ENCODE data around the gene EGLN1. TPM values are rescaled to one million over a fixed set of nuclear protein-coding genes. Genes with fewer than 3 reads are reported as not detected.

The EGLN1 gene
- total and polyA plus RNA-seq, 2 of the 8 experiments (the other 6 are each of a cell fraction or from before 2014, with no cell fraction given) = 4.0 to 6.4 TPM

DNA sequence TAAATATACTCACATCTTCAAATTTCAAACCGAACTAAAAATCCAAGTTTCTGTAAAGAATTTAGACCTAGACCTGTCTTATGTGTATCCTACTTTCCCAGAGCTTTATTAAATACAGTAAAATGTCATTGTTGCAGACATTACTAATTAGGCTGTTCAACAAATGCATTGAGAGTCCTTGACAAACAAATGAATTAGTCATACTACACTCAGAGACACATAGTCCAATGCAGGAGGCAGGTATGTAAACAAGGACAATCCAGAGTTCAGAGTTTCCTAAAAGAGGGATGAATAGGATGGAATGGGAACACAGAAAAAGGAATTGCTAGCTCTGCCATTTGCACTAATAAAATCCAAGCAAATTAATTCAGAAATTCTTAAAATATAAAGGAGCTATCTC is 1.6 kb upstream of the EGLN1 start (continued):
- TF ChIP-seq, protein P1, sequence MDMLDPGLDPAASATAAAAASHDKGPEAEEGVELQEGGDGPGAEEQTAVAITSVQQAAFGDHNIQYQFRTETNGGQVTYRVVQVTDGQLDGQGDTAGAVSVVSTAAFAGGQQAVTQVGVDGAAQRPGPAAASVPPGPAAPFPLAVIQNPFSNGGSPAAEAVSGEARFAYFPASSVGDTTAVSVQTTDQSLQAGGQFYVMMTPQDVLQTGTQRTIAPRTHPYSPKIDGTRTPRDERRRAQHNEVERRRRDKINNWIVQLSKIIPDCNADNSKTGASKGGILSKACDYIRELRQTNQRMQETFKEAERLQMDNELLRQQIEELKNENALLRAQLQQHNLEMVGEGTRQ (IDR thresholded peaks at IDR 0.05; ENCODE audit: low read length) = no peak
- no peak for TF ChIP-seq MAFK (IDR thresholded peaks at IDR 0.05; ENCODE audit: low read depth, low read length)
- TF ChIP-seq, protein P2, sequence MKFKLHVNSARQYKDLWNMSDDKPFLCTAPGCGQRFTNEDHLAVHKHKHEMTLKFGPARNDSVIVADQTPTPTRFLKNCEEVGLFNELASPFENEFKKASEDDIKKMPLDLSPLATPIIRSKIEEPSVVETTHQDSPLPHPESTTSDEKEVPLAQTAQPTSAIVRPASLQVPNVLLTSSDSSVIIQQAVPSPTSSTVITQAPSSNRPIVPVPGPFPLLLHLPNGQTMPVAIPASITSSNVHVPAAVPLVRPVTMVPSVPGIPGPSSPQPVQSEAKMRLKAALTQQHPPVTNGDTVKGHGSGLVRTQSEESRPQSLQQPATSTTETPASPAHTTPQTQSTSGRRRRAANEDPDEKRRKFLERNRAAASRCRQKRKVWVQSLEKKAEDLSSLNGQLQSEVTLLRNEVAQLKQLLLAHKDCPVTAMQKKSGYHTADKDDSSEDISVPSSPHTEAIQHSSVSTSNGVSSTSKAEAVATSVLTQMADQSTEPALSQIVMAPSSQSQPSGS (IDR thresholded peaks at IDR 0.05; ENCODE audit: low read length) = no peak
- TF ChIP-seq, protein P3, sequence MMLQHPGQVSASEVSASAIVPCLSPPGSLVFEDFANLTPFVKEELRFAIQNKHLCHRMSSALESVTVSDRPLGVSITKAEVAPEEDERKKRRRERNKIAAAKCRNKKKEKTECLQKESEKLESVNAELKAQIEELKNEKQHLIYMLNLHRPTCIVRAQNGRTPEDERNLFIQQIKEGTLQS (IDR thresholded peaks at IDR 0.05; ENCODE audit: insufficient read depth, low read depth, low read length) = no peak
- no peak for TF ChIP-seq SAP30 (IDR thresholded peaks at IDR 0.05; ENCODE audit: insufficient read depth, insufficient replicate concordance, low read length)

Measured in H1 (cell line).